Liver (tissue), 10 donors: ENCODE measurements around the gene SPTBN2. TPM values are rescaled to one million over a fixed set of nuclear protein-coding genes. Genes with fewer than 3 reads are reported as not detected.

ENCODE experiments used
- DNase-seq: peaks from one replicate; pipeline ENCODE4 v3.0.0-alpha.2; 2017; ENCODE audit warnings: low spot score
- H3K27ac ChIP-seq, 2 donors: one replicate each; pipeline ENCODE4 v1.7.0; 2013; ENCODE audit warnings: inconsistent platforms in 2 of 2, low read length in 2 of 2, control low read depth in 1 of 2, low read depth in 1 of 2, mild to moderate bottlenecking in 1 of 2
- H3K27me3 ChIP-seq, 4 donors: one replicate each; pipeline versions ENCODE4 v1.6.1 to v1.7.0; 2013; ENCODE audit warnings: low read length in 3 of 4, inconsistent platforms in 1 of 4, mild to moderate bottlenecking in 1 of 4, moderate library complexity in 1 of 4; ENCODE audit not compliant: control insufficient read depth in 4 of 4, insufficient read depth in 4 of 4
- H3K36me3 ChIP-seq, 4 donors: one replicate each; pipeline versions ENCODE4 v1.6.1 to v1.7.0; 2013; ENCODE audit warnings: low read length in 3 of 4, mild to moderate bottlenecking in 3 of 4, low read depth in 1 of 4, moderate library complexity in 1 of 4; ENCODE audit not compliant: control insufficient read depth in 4 of 4, insufficient read depth in 3 of 4
- H3K4me1 ChIP-seq, 4 donors: one replicate each; pipeline versions ENCODE4 v1.6.1 to v1.7.0; 2013; ENCODE audit warnings: low read length in 3 of 4, mild to moderate bottlenecking in 3 of 4, moderate library complexity in 1 of 4; ENCODE audit not compliant: control insufficient read depth in 4 of 4, insufficient read depth in 4 of 4
- H3K4me3 ChIP-seq, 3 donors: one replicate each; pipeline versions ENCODE4 v1.6.1 to v1.7.0; 2013; ENCODE audit warnings: low read length in 3 of 3, control low read depth in 1 of 3, low read depth in 1 of 3, mild to moderate bottlenecking in 1 of 3
- H3K9ac ChIP-seq, 2 donors: one replicate each; pipeline ENCODE4 v1.7.0; 2013; ENCODE audit warnings: low read length in 2 of 2, mild to moderate bottlenecking in 2 of 2, moderate library complexity in 2 of 2, control low read depth in 1 of 2, low read depth in 1 of 2
- H3K9me3 ChIP-seq, 4 donors: one replicate each; pipeline versions ENCODE4 v1.6.1 to v1.7.0; 2013; ENCODE audit warnings: low read length in 3 of 4; ENCODE audit not compliant: control insufficient read depth in 4 of 4
- EGR1 ChIP-seq, 2 donors: IDR thresholded peaks; 2 replicates each; pipeline ENCODE4 v1.6.1; 2016 to 2018; ENCODE audit warnings: antibody characterized with exemption in 2 of 2, low read depth in 2 of 2
- FOXA1 ChIP-seq: IDR thresholded peaks from 2 replicates; pipeline ENCODE4 v1.6.1; 2016; ENCODE audit warnings: antibody characterized with exemption
- FOXA2 ChIP-seq: IDR thresholded peaks from 2 replicates; pipeline ENCODE4 v1.6.1; 2016; ENCODE audit warnings: antibody characterized with exemption
- HNF4A ChIP-seq, 2 donors: conservative IDR thresholded peaks; 2 replicates each; pipeline ENCODE4 v1.6.1; 2016; ENCODE audit warnings: antibody characterized with exemption in 2 of 2, mild to moderate bottlenecking in 2 of 2
- HNF4G ChIP-seq: IDR thresholded peaks from 2 replicates; pipeline ENCODE4 v1.6.1; 2016; ENCODE audit warnings: antibody characterized with exemption
- NR2F2 ChIP-seq: IDR thresholded peaks from 2 replicates; pipeline ENCODE4 v1.6.1; 2016; ENCODE audit warnings: antibody characterized with exemption
- RAD21 ChIP-seq, 2 donors: IDR thresholded peaks; 2 replicates each; pipeline ENCODE4 v1.6.1; 2016; ENCODE audit warnings: antibody characterized with exemption in 2 of 2, mild to moderate bottlenecking in 2 of 2
- RXRA ChIP-seq, 2 donors: IDR thresholded peaks; 2 replicates each; pipeline ENCODE4 v1.6.1; 2017 to 2018; ENCODE audit warnings: antibody characterized with exemption in 2 of 2, mild to moderate bottlenecking in 1 of 2
- SP1 ChIP-seq: IDR thresholded peaks from 2 replicates; pipeline ENCODE4 v1.6.1; 2018; ENCODE audit warnings: antibody characterized with exemption, mild to moderate bottlenecking
- TAF1 ChIP-seq: conservative IDR thresholded peaks from 2 replicates; pipeline ENCODE4 v1.6.1; 2016; ENCODE audit warnings: antibody characterized with exemption, mild to moderate bottlenecking
- YY1 ChIP-seq: IDR thresholded peaks from 2 replicates; pipeline ENCODE4 v1.6.1; 2016; ENCODE audit warnings: antibody characterized with exemption, mild to moderate bottlenecking
- WGBS: extraction: QIAGEN DNeasy Blood & Tissue Kit; methylation state at CpG from one replicate; pipeline ENCODE4 v1.1.7; 2013; 5-methylcytosine and 5-hydroxymethylcytosine counted together
- polyA plus RNA-seq, 2 donors: library from polyadenylated mRNA; stranded (reverse) in 1 of 2; unstranded in 1 of 2; fragments of 200-250 nt in 1 of 2; fragments of >200 nt in 1 of 2; fragmentation: Nextera tagmentation in 1 of 2; extraction: Ambion mirVana in 1 of 2; gene quantifications; one replicate each; pipeline versions ENCODE4 v1.2.1 to v1.2.3, GENCODE V29; 2013 to 2015
- small RNA-seq: library from RNA; depleted of rRNA; stranded (forward); fragments of <200 nt; gene quantifications from one replicate; pipeline ENCODE3, GENCODE V24; 2014
- total RNA-seq, 2 donors: library from RNA; depleted of rRNA; stranded (reverse); fragments of >200 nt; gene quantifications; one replicate each; pipeline ENCODE4 v1.2.3, GENCODE V29; 2014
- TF ChIP-seq, protein P1 (sequence below): fragments of 150-350 bp; IDR thresholded peaks from 2 replicates; pipeline ENCODE4 v1.5.1; 2017; ENCODE audit warnings: improper control_type of control experiment, low read depth, low read length; ENCODE audit not compliant: missing input control
- TF ChIP-seq, protein P2 (sequence below): IDR thresholded peaks from 2 replicates; pipeline ENCODE4 v1.6.1; 2016; ENCODE audit warnings: antibody characterized with exemption
- TF ChIP-seq, protein P3 (sequence below): IDR thresholded peaks from 2 replicates; pipeline ENCODE4 v1.6.1; 2016; ENCODE audit warnings: antibody characterized with exemption
- donor health status: healthy.
- donor health status: healthy.
- donor health status: healthy.
- donor health status: healthy.
- donor health status: healthy.

The SPTBN2 gene
- total and polyA plus RNA-seq, 4 donors, result 9.6 to 103 (median 22.6) TPM

DNA sequence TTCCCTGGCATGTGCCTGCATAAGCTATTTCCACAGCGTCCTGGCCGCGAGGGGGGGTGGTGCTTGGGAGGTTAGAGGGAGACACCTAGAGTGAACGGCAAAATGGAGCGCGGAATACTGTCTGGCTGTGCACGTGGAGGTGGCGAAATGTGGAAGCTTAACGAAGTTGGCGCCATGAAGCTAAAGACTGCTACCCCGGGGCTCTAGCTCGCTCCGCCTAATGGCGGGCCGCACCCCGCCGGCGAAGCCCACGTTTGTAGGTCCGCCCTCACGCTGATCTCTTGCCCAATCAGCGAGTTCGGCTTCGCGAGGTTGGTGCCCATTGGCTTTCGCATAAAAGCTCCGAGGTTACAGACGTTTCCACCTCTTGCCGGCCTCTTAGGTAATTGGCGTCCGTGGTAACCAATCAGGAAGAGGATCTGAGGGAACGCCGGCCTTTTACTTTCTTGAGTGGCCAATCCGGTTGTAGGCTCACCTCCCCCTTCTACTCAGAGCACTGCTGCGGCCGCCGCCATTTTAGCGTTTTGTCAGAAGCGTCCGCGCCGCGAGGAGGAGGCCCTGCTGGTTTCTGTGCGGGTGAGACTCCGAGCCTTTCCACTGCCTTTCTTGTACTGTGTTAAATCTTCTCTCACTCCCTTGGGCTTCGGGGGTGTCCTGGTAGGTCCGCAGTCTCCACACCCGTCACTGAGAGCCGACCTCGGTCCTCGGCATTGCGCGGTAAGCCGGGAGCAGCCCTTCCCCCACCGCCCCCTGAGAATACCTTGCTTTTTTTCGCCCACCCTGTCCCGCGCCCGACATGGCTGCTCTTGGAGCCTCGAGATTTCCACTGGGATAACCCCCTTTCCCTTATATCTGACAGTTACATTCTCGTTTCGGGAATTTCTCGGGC is 90.6 kb downstream of the SPTBN2 start, which contains the start of gene RBM4 (continued):
- TF ChIP-seq, protein P1, sequence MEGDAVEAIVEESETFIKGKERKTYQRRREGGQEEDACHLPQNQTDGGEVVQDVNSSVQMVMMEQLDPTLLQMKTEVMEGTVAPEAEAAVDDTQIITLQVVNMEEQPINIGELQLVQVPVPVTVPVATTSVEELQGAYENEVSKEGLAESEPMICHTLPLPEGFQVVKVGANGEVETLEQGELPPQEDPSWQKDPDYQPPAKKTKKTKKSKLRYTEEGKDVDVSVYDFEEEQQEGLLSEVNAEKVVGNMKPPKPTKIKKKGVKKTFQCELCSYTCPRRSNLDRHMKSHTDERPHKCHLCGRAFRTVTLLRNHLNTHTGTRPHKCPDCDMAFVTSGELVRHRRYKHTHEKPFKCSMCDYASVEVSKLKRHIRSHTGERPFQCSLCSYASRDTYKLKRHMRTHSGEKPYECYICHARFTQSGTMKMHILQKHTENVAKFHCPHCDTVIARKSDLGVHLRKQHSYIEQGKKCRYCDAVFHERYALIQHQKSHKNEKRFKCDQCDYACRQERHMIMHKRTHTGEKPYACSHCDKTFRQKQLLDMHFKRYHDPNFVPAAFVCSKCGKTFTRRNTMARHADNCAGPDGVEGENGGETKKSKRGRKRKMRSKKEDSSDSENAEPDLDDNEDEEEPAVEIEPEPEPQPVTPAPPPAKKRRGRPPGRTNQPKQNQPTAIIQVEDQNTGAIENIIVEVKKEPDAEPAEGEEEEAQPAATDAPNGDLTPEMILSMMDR, result no peak
- TF ChIP-seq HNF4A (conservative IDR thresholded peaks at IDR 0.05) (no peak), TAF1 (no peak), RXRA (IDR thresholded peaks at IDR 0.05) (peak; percentile 27 to 43), HNF4G (no peak), FOXA1 (no peak)
- TF ChIP-seq, protein P2, sequence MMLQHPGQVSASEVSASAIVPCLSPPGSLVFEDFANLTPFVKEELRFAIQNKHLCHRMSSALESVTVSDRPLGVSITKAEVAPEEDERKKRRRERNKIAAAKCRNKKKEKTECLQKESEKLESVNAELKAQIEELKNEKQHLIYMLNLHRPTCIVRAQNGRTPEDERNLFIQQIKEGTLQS, result peak; percentile 54

DNA sequence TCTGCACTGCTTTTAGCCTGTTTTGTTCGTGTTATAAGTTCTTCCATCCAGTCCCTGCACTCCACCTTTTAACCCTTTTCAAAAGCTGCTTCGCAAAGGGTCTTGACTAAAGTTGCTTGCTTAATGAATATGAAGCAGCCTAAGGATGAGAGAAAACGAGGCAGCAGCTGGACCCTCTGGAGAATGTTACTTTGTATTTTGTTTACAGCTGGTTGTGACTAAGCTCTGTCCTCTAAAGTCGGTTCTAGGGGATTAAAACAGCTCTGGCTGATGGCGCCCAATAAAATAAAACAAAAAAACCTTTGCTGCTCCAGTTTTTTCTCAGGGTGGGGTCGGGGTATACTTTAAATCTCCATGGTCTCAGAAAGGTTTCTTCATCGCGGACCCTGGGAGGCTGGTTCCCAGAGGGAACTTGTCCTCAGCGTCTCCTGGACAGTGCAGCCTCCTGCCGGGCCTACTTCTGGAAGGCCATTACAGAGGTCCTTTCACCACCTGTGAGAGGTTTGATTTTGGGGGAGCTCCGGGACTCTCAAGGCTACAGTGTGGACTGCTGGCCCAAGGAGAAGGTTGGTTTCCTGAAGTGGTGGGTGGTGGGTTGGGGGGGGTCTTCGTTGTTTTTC is 91.3 kb downstream of the SPTBN2 start:
- DNase-seq, result no peak
- Histone ChIP-seq H3K9me3 (no peaks in the 10 kb centered on the region), H3K27ac (peak overlapping the region; percentile 44 to 68), H3K4me1 (peaks cover 5 to 53% (median 44%) of the 10 kb centered on the region in 4 donors), H3K27me3 (no peaks in the 10 kb centered on the region), H3K36me3 (peaks cover 3 to 22% (median 11%) of the 10 kb centered on the region in 4 donors), H3K9ac (no peak overlapping the region), H3K4me3 (peak overlapping the region; percentile 22 to 60 (median 46))
- TF ChIP-seq NR2F2 (no peak), HNF4G (no peak), EGR1 (IDR thresholded peaks at IDR 0.05; ENCODE audit: low read depth in 2 of 2) (no peak), HNF4A (conservative IDR thresholded peaks at IDR 0.05) (no peak), YY1 (no peak), RAD21 (IDR thresholded peaks at IDR 0.05) (no peak)
- WGBS, result 63% methylated on average over 12 of the region's 12 CpGs

DNA sequence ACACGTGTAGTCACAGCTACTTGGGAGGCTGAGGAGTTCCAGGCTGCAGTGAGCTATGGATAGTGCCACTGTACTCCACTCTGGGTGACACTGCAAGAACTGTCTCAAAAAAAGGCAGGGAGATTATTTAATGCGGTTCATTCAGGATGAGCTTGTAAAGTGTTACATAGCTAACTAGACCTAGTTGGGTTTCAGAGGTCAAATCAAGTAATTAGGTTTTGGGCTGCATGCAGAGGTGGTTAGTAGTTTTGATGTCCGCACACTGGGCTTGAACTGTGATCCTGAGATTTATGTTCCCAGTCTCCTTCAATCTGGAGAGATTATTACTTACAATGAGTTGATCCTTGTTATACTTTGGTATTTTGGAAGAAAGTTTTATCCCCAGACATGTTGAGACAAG is 92.6 kb downstream of the SPTBN2 start:
- H3K27ac ChIP-seq, result peak overlapping the region in 1 of 2 donors; percentile 27
- no peaks in the 10 kb centered on the region for H3K27me3 ChIP-seq
- WGBS, result 80% methylated on average over 3 of the region's 3 CpGs
- no peaks in the 10 kb centered on the region for H3K9me3 ChIP-seq
- TF ChIP-seq, protein P2, result no peak
- TF ChIP-seq FOXA1, result no peak
- no peak for TF ChIP-seq EGR1 (IDR thresholded peaks at IDR 0.05; ENCODE audit: low read depth in 2 of 2)
- TF ChIP-seq RAD21 (IDR thresholded peaks at IDR 0.05), result no peak
- TF ChIP-seq, protein P3, sequence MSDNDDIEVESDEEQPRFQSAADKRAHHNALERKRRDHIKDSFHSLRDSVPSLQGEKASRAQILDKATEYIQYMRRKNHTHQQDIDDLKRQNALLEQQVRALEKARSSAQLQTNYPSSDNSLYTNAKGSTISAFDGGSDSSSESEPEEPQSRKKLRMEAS, result no peak
- TF ChIP-seq FOXA2, result no peak
- TF ChIP-seq SP1, result no peak
- no peak for TF ChIP-seq HNF4G
- TF ChIP-seq HNF4A (conservative IDR thresholded peaks at IDR 0.05), result no peak
- H3K4me3 ChIP-seq, result no peak overlapping the region
- H3K36me3 ChIP-seq, result peaks cover 3 to 16% (median 9%) of the 10 kb centered on the region in 4 donors
- no peak overlapping the region for H3K9ac ChIP-seq
- DNase-seq, result no peak
- H3K4me1 ChIP-seq, result peaks cover 5 to 41% (median 32%) of the 10 kb centered on the region in 4 donors

Small RNAs within 50 kb of the gene (small RNA-seq; reads per million reads assigned to genes)
- not detected for gene RN7SL12P

Other genes with a start within 250 kb of the SPTBN2 start
- gene DPP3, start 248.8 kb downstream of the SPTBN2 start, total RNA-seq, result 10 to 100 TPM; 29.8 to 41.0 TPM
- gene DPP3, start 248.8 kb downstream of the SPTBN2 start, polyA plus RNA-seq, result 10 to 100 TPM; 10.9 to 24.8 TPM
- 10 to 100 TPM in 1 of 2 donors, 1 to 10 TPM in 1; 9.8 to 18.5 TPM for gene BBS1, start 218.6 kb downstream of the SPTBN2 start, total RNA-seq
- gene BBS1, start 218.6 kb downstream of the SPTBN2 start, polyA plus RNA-seq, result 1 to 10 TPM; 4.2 to 7.5 TPM
- gene ZDHHC24, start 183.2 kb downstream of the SPTBN2 start, total RNA-seq, result 1 to 10 TPM; 5.1 to 6.4 TPM
- gene ZDHHC24, start 183.2 kb downstream of the SPTBN2 start, polyA plus RNA-seq, result 1 to 10 TPM; 4.1 to 5.2 TPM
- gene ACTN3, start 182.3 kb downstream of the SPTBN2 start, total RNA-seq, result not detected
- gene ACTN3, start 182.3 kb downstream of the SPTBN2 start, polyA plus RNA-seq, result not detected
- 10 to 100 TPM in 1 of 2 donors, 1 to 10 TPM in 1; 8.5 to 20.2 TPM for gene CTSF, start 160.6 kb downstream of the SPTBN2 start, total RNA-seq
- 10 to 100 TPM; 27.7 to 31.9 TPM for gene CTSF, start 160.6 kb downstream of the SPTBN2 start, polyA plus RNA-seq
- gene CCDC87, start 136.2 kb downstream of the SPTBN2 start, total RNA-seq, result under 1 TPM; 0.14 to 0.17 TPM
- under 1 TPM in 1 of 2 donors, not detected in 1; 0.14 TPM for gene CCDC87, start 136.2 kb downstream of the SPTBN2 start, polyA plus RNA-seq
- 10 to 100 TPM; 30.2 to 54.7 TPM for gene CCS, start 136.0 kb downstream of the SPTBN2 start, total RNA-seq
- 10 to 100 TPM; 38.9 to 80.2 TPM for gene CCS, start 136.0 kb downstream of the SPTBN2 start, polyA plus RNA-seq
- 10 to 100 TPM; 27.1 to 53.5 TPM for gene RBM14, start 112.6 kb downstream of the SPTBN2 start, total RNA-seq
- gene RBM14, start 112.6 kb downstream of the SPTBN2 start, polyA plus RNA-seq, result 10 to 100 TPM in 1 of 2 donors, 1 to 10 TPM in 1; 7.0 to 16.7 TPM
- gene RBM4, start 90.5 kb downstream of the SPTBN2 start, total RNA-seq, result 10 to 100 TPM; 43.3 to 59.2 TPM
- gene RBM4, start 90.5 kb downstream of the SPTBN2 start, polyA plus RNA-seq, result 10 to 100 TPM; 36.9 to 49.4 TPM
- gene RBM4B, start 51.3 kb downstream of the SPTBN2 start, total RNA-seq, result 10 to 100 TPM; 12.3 to 13.8 TPM
- gene RBM4B, start 51.3 kb downstream of the SPTBN2 start, polyA plus RNA-seq, result 1 to 10 TPM; 7.1 to 8.8 TPM
- 1 to 10 TPM; 3.0 to 7.7 TPM for gene RCE1, start 114.2 kb upstream of the SPTBN2 start, total RNA-seq
- gene RCE1, start 114.2 kb upstream of the SPTBN2 start, polyA plus RNA-seq, result 1 to 10 TPM; 2.9 to 3.4 TPM
- 1 to 10 TPM in 1 of 2 donors, under 1 TPM in 1; 0.75 to 3.4 TPM for gene LRFN4, start 127.8 kb upstream of the SPTBN2 start, total RNA-seq
- gene LRFN4, start 127.8 kb upstream of the SPTBN2 start, polyA plus RNA-seq, result 1 to 10 TPM in 1 of 2 donors, not detected in 1; 1.5 TPM
- gene PC, start 229.2 kb upstream of the SPTBN2 start, total RNA-seq, result 100 to 1,000 TPM; 144 to 384 TPM
- 100 to 1,000 TPM; 209 to 583 TPM for gene PC, start 229.2 kb upstream of the SPTBN2 start, polyA plus RNA-seq
- not detected for gene C11orf86, start 246.1 kb upstream of the SPTBN2 start, total RNA-seq
- gene C11orf86, start 246.1 kb upstream of the SPTBN2 start, polyA plus RNA-seq, result under 1 TPM in 1 of 2 donors, not detected in 1; 0.18 TPM